ENCODE measurements around the gene PCSK4. TPM values are rescaled to one million over a fixed set of nuclear protein-coding genes. Genes with fewer than 3 reads are reported as not detected.
A peak's percentile ranks its signal among the peaks of the same experiment; 100 is the strongest.

Gene PCSK4
- total RNA-seq, 4 donors from 2014 or later: 7.7 to 14.6 (median 12.1) TPM

DNA sequence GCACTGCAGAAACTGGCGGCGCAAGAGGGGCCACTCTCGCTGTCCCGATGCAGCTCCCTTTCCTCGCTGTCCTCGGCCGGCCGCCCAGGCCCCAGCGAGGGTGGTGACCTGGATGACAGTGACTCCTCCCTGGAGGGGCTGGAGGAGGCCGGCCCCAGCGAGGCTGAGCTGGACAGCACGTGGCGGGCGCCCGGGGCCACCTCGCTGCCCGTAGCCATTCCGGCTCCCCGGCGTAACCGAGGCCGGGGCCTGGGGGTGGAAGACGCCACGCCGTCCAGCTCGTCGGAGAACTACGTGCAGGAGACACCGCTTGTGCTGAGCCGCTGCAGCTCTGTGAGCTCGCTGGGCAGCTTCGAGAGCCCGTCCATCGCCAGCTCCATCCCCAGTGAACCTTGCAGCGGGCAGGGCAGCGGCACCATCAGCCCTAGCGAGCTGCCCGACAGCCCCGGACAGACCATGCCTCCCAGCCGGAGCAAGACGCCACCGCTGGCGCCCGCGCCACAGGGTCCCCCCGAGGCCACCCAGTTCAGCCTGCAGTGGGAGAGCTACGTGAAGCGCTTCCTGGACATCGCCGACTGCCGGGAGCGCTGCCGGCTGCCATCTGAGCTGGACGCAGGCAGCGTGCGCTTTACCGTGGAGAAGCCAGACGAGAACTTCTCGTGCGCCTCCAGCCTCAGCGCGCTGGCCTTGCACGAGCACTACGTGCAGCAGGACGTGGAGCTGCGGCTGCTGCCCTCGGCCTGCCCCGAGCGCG is 23.5 kb downstream of the PCSK4 start:
- Histone ChIP-seq H3K4me3 (peak overlapping the region in 1 of 4 donors; percentile 3), H3K27ac (no peak overlapping the region), H3K36me3 (no peaks in the 10 kb centered on the region), H3K27me3 (peaks cover 0 to 54% of the 10 kb centered on the region in 2 donors), H3K9me3 (no peaks in the 10 kb centered on the region), H3K4me1 (peaks cover 24 to 63% (median 52%) of the 10 kb centered on the region in 4 donors)
- TF ChIP-seq CTCF (IDR thresholded peaks at IDR 0.05): no peak
- no peak for DNase-seq

DNA sequence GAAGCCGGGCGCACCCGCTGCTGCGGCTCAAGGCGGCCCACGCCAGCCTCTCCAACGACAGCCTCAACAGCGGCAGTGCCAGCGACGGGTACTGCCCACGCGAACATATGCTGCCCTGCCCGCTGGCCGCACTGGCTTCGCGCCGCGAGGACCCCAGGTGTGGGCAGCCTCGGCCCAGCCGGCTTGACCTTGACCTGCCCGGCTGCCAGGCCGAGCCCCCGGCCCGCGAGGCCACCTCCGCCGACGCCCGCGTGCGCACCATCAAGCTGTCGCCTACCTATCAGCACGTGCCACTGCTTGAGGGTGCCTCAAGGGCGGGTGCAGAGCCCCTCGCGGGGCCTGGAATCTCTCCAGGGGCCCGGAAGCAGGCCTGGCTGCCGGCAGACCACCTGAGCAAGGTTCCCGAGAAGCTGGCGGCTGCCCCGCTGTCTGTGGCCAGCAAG is 24.1 kb downstream of the PCSK4 start:
- no peak for DNase-seq
- TF ChIP-seq CTCF (IDR thresholded peaks at IDR 0.05): no peak
- no peak for TF ChIP-seq POLR2A (IDR thresholded peaks at IDR 0.05)
- peaks cover 0 to 48% of the 10 kb centered on the region in 2 donors for H3K27me3 ChIP-seq

GRCh38 chr19:1465191-1466016 is 24.7 kb downstream of the PCSK4 start:
- Histone ChIP-seq H3K27me3 (peaks cover 0 to 41% of the 10 kb centered on the region in 2 donors), H3K27ac (no peak overlapping the region), H3K9me3 (no peaks in the 10 kb centered on the region), H3K36me3 (no peaks in the 10 kb centered on the region), H3K4me1 (peaks cover 17 to 51% (median 39%) of the 10 kb centered on the region in 4 donors), H3K4me3 (no peak overlapping the region)
- peak in 2 of 3 donors; percentile 72 to 84 for DNase-seq
- TF ChIP-seq POLR2A (IDR thresholded peaks at IDR 0.05) (no peak), CTCF (IDR thresholded peaks at IDR 0.05) (peak in 5 of 6 experiments; percentile 20 to 78 (median 67))

More for the DNA sequence above, 24.1 kb downstream of the PCSK4 start:
- no peaks in the 10 kb centered on the region for H3K36me3 ChIP-seq
- peaks cover 20 to 57% (median 46%) of the 10 kb centered on the region in 4 donors for H3K4me1 ChIP-seq
- H3K9me3 ChIP-seq: no peaks in the 10 kb centered on the region
- H3K4me3 ChIP-seq: no peak overlapping the region
- H3K27ac ChIP-seq: no peak overlapping the region

DNA sequence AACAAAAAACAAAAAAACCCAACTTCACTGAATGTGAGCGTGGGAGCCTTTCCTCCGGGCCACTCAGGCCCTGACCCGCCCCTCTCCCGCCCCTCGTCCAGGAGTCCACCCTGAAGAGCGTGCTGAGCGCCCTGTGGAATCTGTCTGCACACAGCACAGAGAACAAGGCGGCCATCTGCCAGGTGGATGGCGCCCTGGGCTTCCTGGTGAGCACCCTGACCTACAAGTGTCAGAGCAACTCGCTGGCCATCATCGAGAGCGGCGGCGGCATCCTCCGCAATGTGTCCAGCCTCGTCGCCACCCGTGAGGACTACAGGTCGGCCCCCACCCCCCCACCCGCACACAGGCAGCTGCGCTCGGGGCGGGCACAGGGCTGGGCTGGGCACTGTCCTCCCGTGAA is 28.3 kb downstream of the PCSK4 start:
- Histone ChIP-seq H3K27me3 (peaks cover 0 to 17% of the 10 kb centered on the region in 2 donors), H3K4me1 (peaks cover 0 to 18% (median 8%) of the 10 kb centered on the region in 4 donors), H3K4me3 (no peak overlapping the region), H3K9me3 (no peaks in the 10 kb centered on the region), H3K36me3 (no peaks in the 10 kb centered on the region), H3K27ac (no peak overlapping the region)
- TF ChIP-seq CTCF (IDR thresholded peaks at IDR 0.05) (no peak), POLR2A (IDR thresholded peaks at IDR 0.05) (no peak)
- DNase-seq: no peak

GRCh38 chr19:1460033-1460995 is 29.8 kb downstream of the PCSK4 start:
- Histone ChIP-seq H3K27ac (no peak overlapping the region), H3K4me1 (peaks cover 0 to 13% (median 4%) of the 10 kb centered on the region in 4 donors), H3K36me3 (no peaks in the 10 kb centered on the region), H3K4me3 (no peak overlapping the region), H3K27me3 (peaks cover 0 to 22% of the 10 kb centered on the region in 2 donors), H3K9me3 (peaks cover 0 to 5% (median 0%) of the 10 kb centered on the region in 4 donors)
- DNase-seq: no peak
- no peak for TF ChIP-seq CTCF (IDR thresholded peaks at IDR 0.05)

Measured in Peyer's patch (tissue), 4 donors.